HCEC 1CT (cell line): ENCODE data around the gene MXD1.
A peak's percentile ranks its signal among the peaks of the same experiment; 100 is the strongest.

Source experiments
- DNase-seq: peaks from one replicate; pipeline ENCODE4 v3.0.0-alpha.2; 2017

MXD1 gene

DNA sequence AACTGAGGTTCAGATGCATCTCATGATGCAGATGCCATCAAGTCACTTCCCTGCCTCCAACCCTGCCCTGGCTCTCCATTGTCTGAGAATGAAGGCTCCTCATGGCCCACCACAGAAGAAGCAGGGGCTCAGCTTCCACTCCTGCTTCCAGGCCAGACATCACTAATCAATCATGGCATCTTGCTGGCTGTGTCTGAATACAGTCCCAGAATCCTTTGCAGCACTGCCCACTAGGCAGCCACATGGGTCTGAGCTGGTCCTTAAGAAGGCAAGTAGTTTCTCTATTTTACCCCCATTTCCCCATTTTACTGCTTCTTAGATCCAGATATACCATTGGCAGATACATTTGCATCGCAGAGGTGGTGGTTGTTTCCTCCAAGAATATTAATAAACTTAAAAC lies 39.2 kb downstream of the MXD1 start:
- DNase-seq = no peak

- no peak for DNase-seq
These were observed 40.1 kb downstream of the MXD1 start for GRCh38 chr2:69955029-69955428.

GRCh38 chr2:69956475-69956979 lies 41.6 kb downstream of the MXD1 start:
- no peak for DNase-seq

- no peak for DNase-seq
These were observed 43.1 kb downstream of the MXD1 start for GRCh38 chr2:69957965-69958364.

DNA sequence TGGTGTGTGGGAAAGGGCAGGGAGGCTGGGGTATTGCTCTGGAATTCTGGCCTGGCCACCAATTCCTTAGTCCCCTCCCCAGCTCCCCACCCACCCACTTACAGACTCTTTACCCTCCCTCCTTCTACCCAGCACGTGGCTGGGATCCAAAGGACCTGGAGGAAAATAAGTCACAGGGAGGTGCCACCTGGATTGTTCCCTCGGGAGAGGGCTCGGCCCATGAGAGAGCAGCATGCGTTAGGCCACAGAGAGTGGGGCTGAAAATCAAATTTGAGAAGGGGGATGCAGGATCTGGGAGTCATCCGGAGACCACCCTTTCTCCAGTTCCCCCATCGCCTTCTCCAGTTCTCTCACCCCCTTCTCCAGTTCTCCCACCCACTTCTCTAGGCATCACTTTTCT lies 43.6 kb downstream of the MXD1 start:
- DNase-seq = no peak

DNA sequence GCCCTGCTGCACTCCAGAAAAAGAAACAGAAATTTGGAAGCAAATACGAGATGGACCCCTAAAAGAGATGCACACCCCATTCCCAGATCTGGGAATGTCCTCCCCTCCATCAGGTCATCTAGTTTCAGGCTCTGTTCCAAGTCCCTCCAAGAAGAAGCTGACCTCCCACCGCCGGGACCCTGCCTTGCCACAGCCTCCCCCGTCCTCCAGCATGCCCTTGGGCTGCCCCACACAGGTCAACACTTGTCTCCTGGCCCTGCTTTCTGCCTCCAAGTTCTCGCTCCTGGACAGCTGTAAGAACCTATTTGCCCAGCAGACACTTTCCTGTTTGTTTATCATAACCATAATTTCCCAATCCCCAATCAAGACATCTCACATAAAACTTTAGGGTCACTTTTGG lies 44.5 kb downstream of the MXD1 start:
- DNase-seq = no peak

DNA sequence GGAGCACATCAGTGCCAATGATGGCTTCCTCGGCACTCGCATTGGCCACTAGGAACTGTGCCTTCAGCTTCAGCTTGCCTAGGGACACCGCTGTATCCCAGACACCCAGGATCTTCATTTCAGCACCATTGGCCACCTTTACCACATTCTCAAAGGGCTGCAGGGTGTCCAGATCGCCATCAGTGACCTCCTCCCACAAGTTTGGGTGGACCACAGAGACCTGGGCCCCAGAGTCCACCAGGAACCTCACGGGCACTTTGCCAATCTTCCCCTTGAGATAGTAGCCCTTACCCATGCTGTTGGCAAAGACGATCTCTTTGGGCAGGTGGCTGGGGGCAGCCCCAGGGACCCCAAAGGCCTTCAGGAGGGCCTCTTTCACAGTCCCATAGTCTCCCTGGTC lies 45.9 kb downstream of the MXD1 start:
- no peak for DNase-seq

DNA sequence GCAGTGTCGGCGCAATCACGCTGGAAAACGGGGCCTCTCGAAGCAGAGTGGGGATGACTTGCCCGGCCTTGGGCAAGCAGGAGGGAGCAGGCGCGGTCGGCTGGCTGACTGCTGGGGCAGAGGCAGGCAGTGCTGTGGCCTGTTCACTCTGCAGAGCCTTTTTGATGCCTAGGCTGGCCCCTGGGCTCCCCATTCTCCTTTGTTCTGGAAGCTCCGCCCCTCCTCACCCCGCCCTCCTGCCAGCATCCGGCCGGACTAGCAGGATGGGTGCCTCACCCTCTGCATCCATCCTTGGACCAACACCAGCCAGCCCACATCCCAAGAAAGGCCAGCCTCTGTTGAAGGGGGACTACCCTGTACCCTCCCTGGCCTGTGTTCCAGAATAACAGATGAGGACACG lies 46.6 kb downstream of the MXD1 start, which contains the start of gene ASPRV1:
TSS of gene ASPRV1 (minus strand) at position 136 of the 400 bp plus-strand sequence. CDS start 195 bp downstream, outside the sequence.
- no peak for DNase-seq

DNA sequence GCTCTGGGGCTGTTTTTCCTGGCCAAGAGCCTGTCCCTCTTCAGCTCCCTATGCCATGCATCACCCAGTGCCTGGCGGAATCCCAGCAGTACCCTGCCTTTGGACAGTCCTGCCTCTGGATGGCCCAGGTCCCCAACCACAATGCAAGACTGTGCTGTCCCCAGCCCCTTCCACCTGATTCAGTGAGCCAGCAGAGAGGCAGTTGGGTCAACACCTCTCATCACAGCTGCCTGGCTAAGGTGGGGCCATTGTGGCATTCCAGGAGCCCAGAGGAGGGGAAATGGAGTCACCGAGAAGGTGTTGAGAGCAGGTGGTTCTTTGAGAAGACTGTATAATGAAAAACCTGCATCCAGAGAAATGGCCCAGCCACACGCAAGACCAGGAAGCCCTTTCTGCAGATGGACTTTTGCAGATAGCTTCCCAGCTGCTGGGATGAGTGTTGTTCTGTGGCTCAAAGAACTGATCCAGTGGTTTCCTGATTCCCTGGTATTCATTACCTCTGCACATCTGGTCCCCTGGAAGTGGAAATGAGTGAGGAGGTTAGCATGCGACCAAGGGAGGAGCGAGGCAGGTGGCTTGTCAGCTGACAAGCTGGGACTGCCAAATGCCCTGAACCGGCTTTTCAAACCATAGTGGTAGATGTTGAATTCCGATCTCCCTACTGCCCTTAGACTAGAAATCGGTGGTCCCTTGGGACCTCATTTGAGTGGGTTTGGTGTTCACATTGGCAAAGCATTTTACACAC lies 48.2 kb downstream of the MXD1 start:
- DNase-seq = no peak

GRCh38 chr2:69964353-69964841 lies 49.5 kb downstream of the MXD1 start:
- no peak for DNase-seq

DNA sequence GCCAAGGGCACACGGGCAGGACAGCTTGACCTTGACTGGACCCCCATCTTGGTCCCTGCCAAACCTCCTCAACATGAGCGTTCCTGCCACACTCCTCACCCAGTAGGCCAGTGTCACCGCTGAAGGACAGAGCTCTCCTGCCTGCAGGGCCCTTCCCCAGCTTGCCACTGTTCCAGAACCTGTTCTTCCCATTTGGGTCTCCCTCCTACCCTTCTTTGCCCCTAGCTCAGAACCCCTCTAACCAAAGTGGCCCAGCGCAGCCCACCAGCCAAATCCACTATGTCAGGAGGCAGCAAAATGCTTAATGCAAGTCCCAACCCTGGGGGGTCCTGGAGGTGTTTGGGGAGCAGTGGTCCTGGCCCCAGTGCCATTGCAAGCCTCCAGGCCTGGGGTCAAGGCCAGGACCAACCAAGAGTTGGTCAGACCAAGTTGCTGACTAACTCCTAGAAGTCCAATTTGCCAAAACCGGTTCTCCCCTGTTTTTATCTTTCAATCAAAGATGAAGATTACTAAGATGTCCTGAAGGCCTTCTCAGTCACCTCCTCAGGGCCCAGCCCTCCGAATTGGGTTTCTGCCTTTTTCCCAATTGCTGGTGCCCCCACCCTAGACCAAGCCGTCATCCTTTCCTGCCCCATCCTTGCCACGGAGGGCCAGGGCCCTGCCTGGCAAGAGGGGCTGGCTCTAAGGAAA lies 51.0 kb downstream of the MXD1 start:
- no peak for DNase-seq

- no peak for DNase-seq
These were observed 51.6 kb downstream of the MXD1 start for GRCh38 chr2:69966496-69966895.

GRCh38 chr2:69968609-69969008 lies 53.7 kb downstream of the MXD1 start:
- no peak for DNase-seq

DNA sequence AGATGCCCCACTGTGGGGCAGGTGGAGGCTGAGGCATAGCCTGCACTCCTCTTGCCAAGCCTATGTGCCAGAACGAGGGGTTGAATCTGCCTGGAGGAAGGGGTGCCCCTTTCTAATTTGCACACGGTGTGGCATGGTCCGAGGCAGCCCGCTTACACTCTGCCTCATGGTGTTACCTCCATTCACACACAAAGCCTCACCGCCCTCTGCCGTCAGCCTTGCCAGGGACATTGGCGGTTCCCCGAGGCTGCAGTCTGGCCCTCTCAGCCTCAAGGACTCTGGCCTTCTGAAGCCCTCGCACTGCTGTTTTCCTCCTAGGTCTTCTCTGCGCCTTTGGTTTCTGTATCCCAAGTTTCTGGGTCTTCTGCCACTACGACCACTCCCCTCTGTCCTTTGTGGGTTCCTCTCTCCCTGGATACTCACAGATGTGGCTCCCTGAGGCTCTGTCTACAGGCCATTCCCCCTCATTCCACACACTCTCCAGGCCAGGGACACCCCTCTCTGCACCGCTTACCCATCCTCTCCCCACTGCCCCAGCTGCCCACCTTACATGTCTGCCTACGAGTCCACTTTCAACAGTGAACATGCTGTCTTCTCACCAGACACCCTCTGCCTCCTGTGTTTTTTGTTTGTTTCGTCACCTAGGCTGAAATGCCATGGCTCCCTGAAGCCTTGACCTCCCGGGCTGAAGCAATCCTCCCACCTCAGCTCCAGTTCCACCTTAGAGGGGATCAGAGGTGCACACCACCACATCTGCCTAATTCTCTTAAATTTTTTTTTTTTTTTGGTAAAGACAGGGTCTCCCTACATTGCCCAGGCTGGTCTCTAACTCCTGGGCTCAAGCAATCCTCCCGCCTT lies 54.4 kb downstream of the MXD1 start:
- no peak for DNase-seq

- no peak for DNase-seq
These were observed 55.1 kb downstream of the MXD1 start for GRCh38 chr2:69969991-69970390.

DNA sequence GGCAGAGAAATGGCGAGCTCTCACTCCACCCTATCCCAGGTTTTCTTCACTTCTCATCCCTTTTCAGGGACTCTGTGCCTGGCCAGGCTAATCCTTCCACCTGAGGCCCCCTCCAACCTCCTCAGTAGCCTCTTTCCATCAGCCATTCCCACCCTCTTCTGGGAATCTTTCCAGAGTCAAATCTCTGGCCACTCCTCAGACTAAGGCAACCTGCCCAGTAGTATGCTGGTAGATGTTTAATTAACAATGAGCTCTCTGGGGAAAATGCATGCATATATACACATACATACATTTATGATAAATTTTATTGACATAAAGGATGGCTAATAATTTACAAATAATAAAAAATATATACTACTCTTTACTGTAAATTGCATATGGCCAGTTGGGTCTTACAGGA lies 57.9 kb downstream of the MXD1 start:
- DNase-seq = no peak

DNA sequence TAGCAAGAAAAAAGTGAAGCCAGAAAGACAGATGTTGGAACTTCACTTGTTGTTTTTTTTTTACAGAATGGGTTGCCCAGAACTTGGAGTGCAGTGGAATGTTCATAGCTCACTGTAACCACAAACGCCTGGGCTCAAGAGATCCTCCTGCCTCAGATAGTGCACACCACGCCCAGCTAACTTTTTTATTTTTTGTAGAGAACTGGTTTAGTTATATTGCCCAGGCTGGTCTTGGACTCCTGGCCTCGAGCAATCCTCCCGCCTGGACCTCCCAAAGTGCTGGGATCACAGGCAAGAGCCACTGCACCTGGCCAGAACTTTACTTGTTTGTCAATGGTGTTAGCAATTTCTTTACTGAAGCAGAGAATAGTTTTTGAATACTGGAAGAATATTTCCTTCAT lies 58.4 kb downstream of the MXD1 start:
- peak; percentile 21 for DNase-seq

DNA sequence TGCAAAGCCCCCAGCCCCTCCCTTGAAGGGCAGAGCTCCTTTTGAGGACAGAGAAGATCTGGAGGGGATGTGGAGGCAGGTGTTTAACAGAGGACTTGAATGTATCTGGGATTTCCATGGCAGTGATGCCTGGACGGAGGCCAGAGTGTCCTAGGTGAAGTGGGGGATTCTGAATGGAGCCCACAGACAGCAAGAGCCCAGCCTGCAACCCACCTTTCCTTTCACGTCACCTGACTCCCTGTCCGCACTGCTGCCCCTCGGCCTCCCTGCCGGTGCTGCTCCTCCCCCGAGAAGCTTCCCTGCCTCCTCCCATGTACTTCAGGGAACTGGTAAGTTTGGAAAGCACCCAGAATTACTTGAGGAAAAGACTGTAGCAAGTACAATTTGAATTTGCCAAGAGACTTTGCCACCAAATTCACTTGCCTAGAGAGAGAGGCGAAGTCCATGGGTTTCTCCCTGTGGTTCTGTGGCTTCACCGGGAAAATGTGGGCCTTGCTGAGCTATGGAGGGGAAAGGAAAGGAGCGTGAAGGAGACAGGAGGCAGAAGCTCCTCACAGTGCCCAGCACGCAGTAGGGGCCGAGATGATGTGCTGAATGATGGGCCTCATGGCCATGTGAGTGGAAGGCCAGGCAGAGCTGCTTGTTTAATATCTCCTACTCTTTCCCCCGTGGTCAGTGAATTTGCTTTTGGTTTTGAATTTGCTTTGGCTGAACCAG lies 60.4 kb downstream of the MXD1 start:
- no peak for DNase-seq

GRCh38 chr2:69975853-69976462 lies 61.0 kb downstream of the MXD1 start:
- no peak for DNase-seq

DNA sequence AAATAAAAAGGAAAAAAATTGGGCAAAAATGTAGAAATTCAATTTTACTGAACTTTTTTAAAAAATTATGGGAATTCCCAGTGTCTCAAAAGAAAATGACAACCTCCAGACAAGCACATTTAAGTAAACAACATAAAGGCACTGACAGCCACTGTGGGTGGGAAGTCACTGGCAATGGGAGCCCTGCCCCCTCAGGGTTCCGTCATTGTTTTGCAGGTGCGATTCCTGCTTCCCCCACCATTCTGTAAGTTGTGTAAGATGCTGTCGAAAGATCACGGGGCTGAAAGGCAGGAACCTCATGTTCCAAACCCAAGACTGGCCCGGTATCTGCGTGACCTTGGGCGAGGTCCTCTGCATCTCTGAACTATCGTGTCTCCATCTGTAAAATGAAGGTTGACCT lies 62.3 kb downstream of the MXD1 start:
- no peak for DNase-seq

DNA sequence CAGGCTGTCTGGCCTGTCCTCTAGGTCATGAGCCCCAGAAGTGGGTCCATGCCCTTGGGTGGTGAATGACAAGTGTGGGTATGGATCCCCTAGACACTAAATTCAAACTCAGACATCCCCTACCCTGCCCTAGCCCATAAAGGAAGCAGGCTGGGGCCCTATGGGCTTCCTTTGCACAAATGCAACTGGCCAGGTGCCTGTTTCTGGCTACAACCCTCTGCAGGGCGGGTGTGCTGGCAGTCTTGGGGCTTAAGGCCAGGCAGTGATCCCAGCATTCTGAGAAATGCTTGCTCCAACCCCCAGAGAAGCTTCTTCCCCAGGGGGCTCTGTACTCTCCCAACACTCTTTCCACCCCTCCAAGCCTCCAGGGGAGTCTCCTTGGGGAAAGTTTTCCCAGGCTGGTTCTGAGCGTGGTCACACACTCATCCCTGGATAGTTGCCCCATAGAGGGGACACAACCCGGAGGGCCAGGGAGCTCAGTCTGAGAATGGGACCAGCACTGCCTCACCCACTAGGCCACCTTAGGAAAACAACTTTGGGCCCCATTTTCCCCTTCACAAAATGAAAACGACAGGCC lies 63.1 kb downstream of the MXD1 start:
- DNase-seq = no peak
